A549 (cell line): ENCODE measurements around the gene MAT1A. TPM values are rescaled to one million over a fixed set of nuclear protein-coding genes. Genes with fewer than 3 reads are reported as not detected.

Source experiments
- ATAC-seq, 2 experiments: fragments of 200-7000 bp in 1 of 2; fragments of >200 bp in 1 of 2; cut with Nextera tagmentation in 1 of 2; cut with Tn5 transposase in 1 of 2; 3 replicates each; pipeline versions ENCODE4 v1.8.0 to v1.9.1; 2018 to 2020; ENCODE audit warnings: mild to moderate bottlenecking in 1 of 2, moderate library complexity in 1 of 2
- CTCF ChIA-PET: fragments of 300-600 bp; sonication (Branson Sonifier 250); formaldehyde crosslinking; extraction: SDS; loops from one replicate; lab custom pipeline; 2021; ENCODE audit warnings: antibody characterized with exemption, inconsistent platforms; lab: Yijun Ruan, JAX
- POLR2A ChIA-PET: fragments of 350-600 bp; formaldehyde crosslinking; extraction: SDS; loops from one replicate; lab custom pipeline; 2021; ENCODE audit warnings: antibody characterized with exemption, inconsistent platforms; lab: Yijun Ruan, JAX
- DNase-seq, 2 experiments: peaks; one replicate each; pipeline versions ENCODE4 v3.0.0 to v3.0.0-alpha.2; 2011 to 2016; ENCODE audit warnings: low read depth in 1 of 2, low spot score in 1 of 2
- FAIRE-seq: peaks from 2 replicates; lab custom pipeline; 2011; peaks lifted over from hg19 to GRCh38; lab: Jason Lieb, UNC
- H3K27ac ChIP-seq, 2 experiments: fragments of >200 bp; sonication (Bioruptor Twin); formaldehyde crosslinking; 3 replicates each; pipeline ENCODE4 v1.5.1; 2016 to 2017
- H3K4me1 ChIP-seq: fragments of >200 bp; sonication (Bioruptor Twin); formaldehyde crosslinking; 3 replicates; pipeline ENCODE4 v1.6.1; 2016
- H3K4me2 ChIP-seq: fragments of >200 bp; sonication (Bioruptor Twin); formaldehyde crosslinking; 3 replicates; pipeline ENCODE4 v1.6.1; 2016
- H3K4me3 ChIP-seq: fragments of >200 bp; sonication (Bioruptor Twin); formaldehyde crosslinking; 3 replicates; pipeline ENCODE4 v1.5.1; 2016
- H3K9me3 ChIP-seq: fragments of >200 bp; sonication (Bioruptor Twin); formaldehyde crosslinking; 3 replicates; pipeline ENCODE4 v1.6.1; 2016
- BHLHE40 ChIP-seq: IDR thresholded peaks from 2 replicates; pipeline ENCODE4 v1.6.1; 2012; ENCODE audit warnings: low read depth, low read length, inconsistent platforms
- CBX8 ChIP-seq: fragments of 200-600 bp; sonication (generic); IDR thresholded peaks from 2 replicates; pipeline ENCODE4 v1.6.1; 2016
- CEBPB ChIP-seq, 2 experiments: fragments of >200 bp in 1 of 2; sonication (Bioruptor Twin) in 1 of 2; formaldehyde crosslinking in 1 of 2; IDR thresholded peaks; 2 replicates each; pipeline ENCODE4 v1.6.1; 2012 to 2016
- CHD4 ChIP-seq: fragments of 200-600 bp; sonication (generic); IDR thresholded peaks from 2 replicates; pipeline ENCODE4 v1.6.1; 2016; ENCODE audit warnings: antibody characterized with exemption, mild to moderate bottlenecking, borderline replicate concordance
- CTCF ChIP-seq: fragments of >200 bp; sonication (Bioruptor Twin); formaldehyde crosslinking; IDR thresholded peaks from 3 replicates; pipeline ENCODE4 v1.5.1; 2016
- E2F6 ChIP-seq: IDR thresholded peaks from 2 replicates; pipeline ENCODE4 v1.6.1; 2012; ENCODE audit warnings: low read depth, borderline replicate concordance
- EHMT2 ChIP-seq: fragments of 200-600 bp; sonication (generic); IDR thresholded peaks from 2 replicates; pipeline ENCODE4 v1.6.1; 2016; ENCODE audit warnings: antibody characterized with exemption, low read depth, mild to moderate bottlenecking, moderate library complexity
- FOXS1 ChIP-seq: fragments of 250-450 bp; sonication (Bioruptor Pico); IDR thresholded peaks from 2 replicates; pipeline ENCODE4 v1.5.0; 2020; ENCODE audit warnings: mild to moderate bottlenecking, moderate library complexity
- HDAC2 ChIP-seq: fragments of 200-600 bp; sonication (generic); IDR thresholded peaks from 2 replicates; pipeline ENCODE4 v1.6.1; 2016
- HES2 ChIP-seq: fragments of >200 bp; sonication (Bioruptor Twin); formaldehyde crosslinking; IDR thresholded peaks from 2 replicates; pipeline ENCODE4 v1.6.1; 2016
- HEYL ChIP-seq: fragments of 250-450 bp; sonication (Bioruptor Pico); IDR thresholded peaks from 2 replicates; pipeline ENCODE4 v1.8.0; 2021; ENCODE audit warnings: mild to moderate bottlenecking, moderate library complexity
- HMGXB4 ChIP-seq: fragments of 250-450 bp; sonication (Bioruptor Pico); IDR thresholded peaks from 2 replicates; pipeline ENCODE4 v1.5.0; 2021; ENCODE audit warnings: mild to moderate bottlenecking, moderate library complexity, borderline replicate concordance
- HOXA7 ChIP-seq: fragments of 250-450 bp; sonication (Bioruptor Pico); IDR thresholded peaks from 2 replicates; pipeline ENCODE4 v1.5.0; 2020; ENCODE audit warnings: mild to moderate bottlenecking, moderate library complexity
- HOXB13 ChIP-seq: fragments of 250-450 bp; sonication (Bioruptor Pico); IDR thresholded peaks from 2 replicates; pipeline ENCODE4 v1.5.0; 2020; ENCODE audit warnings: low read depth, mild to moderate bottlenecking, moderate library complexity
- HOXB5 ChIP-seq: fragments of 250-450 bp; sonication (Bioruptor Pico); IDR thresholded peaks from 2 replicates; pipeline ENCODE4 v1.5.0; 2020; ENCODE audit warnings: mild to moderate bottlenecking, moderate library complexity
- JUN ChIP-seq, 2 experiments: fragments of >200 bp; sonication (Bioruptor Twin); formaldehyde crosslinking; IDR thresholded peaks; 2 replicates in 1 of 2; 3 replicates in 1 of 2; pipeline ENCODE4 v1.6.1; 2016 to 2017
- KDM1A ChIP-seq: fragments of 200-600 bp; sonication (generic); IDR thresholded peaks from 2 replicates; pipeline ENCODE4 v1.6.1; 2016; ENCODE audit warnings: low read depth, mild to moderate bottlenecking
- NFE2L2 ChIP-seq: fragments of 150-350 bp; conservative IDR thresholded peaks from 2 replicates; pipeline ENCODE4 v1.6.1; 2014; ENCODE audit warnings: low read length
- NR3C1 ChIP-seq: fragments of >200 bp; sonication (Bioruptor Twin); formaldehyde crosslinking; IDR thresholded peaks from 3 replicates; pipeline ENCODE4 v1.6.1; 2017
- POLR2A ChIP-seq: IDR thresholded peaks from 2 replicates; pipeline ENCODE4 v1.6.1; 2012; ENCODE audit warnings: mild to moderate bottlenecking, low read length
- POLR2AphosphoS2 ChIP-seq: conservative IDR thresholded peaks from 2 replicates; pipeline ENCODE4 v1.6.1; 2012; ENCODE audit warnings: low read length, improper control_type of control experiment, inconsistent platforms
- RAD21 ChIP-seq, 2 experiments: fragments of >200 bp in 1 of 2; sonication (Bioruptor Twin) in 1 of 2; formaldehyde crosslinking in 1 of 2; IDR thresholded peaks in 1 of 2; conservative IDR thresholded peaks in 1 of 2; 2 replicates in 1 of 2; 3 replicates in 1 of 2; pipeline ENCODE4 v1.6.1; 2012 to 2018; ENCODE audit warnings: inconsistent platforms in 1 of 2
- RCOR1 ChIP-seq: fragments of 150-350 bp; IDR thresholded peaks from 2 replicates; pipeline ENCODE4 v1.6.1; 2014; ENCODE audit warnings: antibody characterized with exemption, low read length, low read depth
- USF2 ChIP-seq: fragments of 450-650 bp; IDR thresholded peaks from 2 replicates; pipeline ENCODE4 v1.6.1; 2014; ENCODE audit warnings: antibody characterized with exemption
- ZNF302 ChIP-seq: fragments of 250-450 bp; sonication (Bioruptor Pico); IDR thresholded peaks from 2 replicates; pipeline ENCODE4 v1.9.0; 2021; ENCODE audit warnings: inconsistent platforms, mild to moderate bottlenecking, moderate library complexity
- WGBS: methylation state at CpG from one replicate; pipeline ENCODE4 v1.1.6; 2017; ENCODE audit errors: missing lambda C conversion rate; 5-methylcytosine and 5-hydroxymethylcytosine counted together
- polyA plus RNA-seq, 4 experiments: library from polyadenylated mRNA; depleted of rRNA in 3 of 4; stranded (reverse); fragments of >200 nt; fragmentation: RNase III in 1 of 4; extraction: RNeasy Plus Mini Kit Qiagen cat#74134 plus additional on column Dnase treatment in 1 of 4; gene quantifications; 2 replicates in 3 of 4; 3 replicates in 1 of 4; pipeline ENCODE4 v1.2.3, GENCODE V29; 2011 to 2017

MAT1A gene
- polyA plus RNA-seq, 2 of the 4 experiments (the other 2 are of a cell fraction) = 0.03 to 0.13 TPM

GRCh38 chr10:80281784-80282765 is 7.4 kb downstream of the MAT1A start:
- no peaks in the 10 kb centered on the region for H3K9me3 ChIP-seq
- 51% methylated on average over 9 of the region's 9 CpGs for WGBS
- no peaks in the 10 kb centered on the region; the same call in 2 of the 3 replicates for H3K4me1 ChIP-seq
- H3K27ac ChIP-seq = no peak overlapping the region
- POLR2A ChIA-PET = no interaction called here
- ATAC-seq = no peak
- no peak overlapping the region for H3K4me2 ChIP-seq
- no peak for FAIRE-seq
- no peak overlapping the region for H3K4me3 ChIP-seq
- no peak for DNase-seq
- TF ChIP-seq CEBPB (IDR thresholded peaks at IDR 0.05) (no peak), NFE2L2 (no peak), NR3C1 (no peak), E2F6 (no peak), HOXB13 (CRISPR knock-in tag) (no peak), KDM1A (no peak), RCOR1 (no peak), HOXB5 (CRISPR knock-in tag) (no peak), POLR2AphosphoS2 (no peak), RAD21 (conservative IDR thresholded peaks at IDR 0.05 in 1 of 2, IDR thresholded peaks at IDR 0.05 in 1 of 2) (no peak), JUN (IDR thresholded peaks at IDR 0.05) (no peak), HDAC2 (no peak), CHD4 (no peak), POLR2A (no peak), ZNF302 (CRISPR knock-in tag) (no peak), CBX8 (no peak), BHLHE40 (no peak)
- CTCF ChIA-PET = interaction anchor here (0.9 to 1.4 kb wide), 3 partner anchors 9 to 21 kb away, joined by 3 to 5 read pairs (median 4); no protein-coding TSS in a partner anchor

GRCh38 chr10:80281292-80281691 is 8.2 kb downstream of the MAT1A start:
- WGBS = 84% methylated on average over 6 of the region's 6 CpGs
- FAIRE-seq (no peak), ATAC-seq (no peak; a peak in 1 of 6 replicates), DNase-seq (no peak)
- TF ChIP-seq HOXB13 (CRISPR knock-in tag) (no peak), HMGXB4 (no peak), ZNF302 (CRISPR knock-in tag) (no peak), E2F6 (no peak), HOXA7 (CRISPR knock-in tag) (no peak), JUN (IDR thresholded peaks at IDR 0.05) (no peak), POLR2AphosphoS2 (no peak), USF2 (no peak), CTCF (no peak), RAD21 (conservative IDR thresholded peaks at IDR 0.05 in 1 of 2, IDR thresholded peaks at IDR 0.05 in 1 of 2) (no peak), HOXB5 (CRISPR knock-in tag) (no peak), HEYL (no peak), CBX8 (no peak), BHLHE40 (no peak), HES2 (no peak), FOXS1 (CRISPR knock-in tag) (no peak), EHMT2 (no peak)
- Histone ChIP-seq H3K4me2 (no peak overlapping the region), H3K4me1 (no peaks in the 10 kb centered on the region; the same call in 2 of the 3 replicates), H3K27ac (no peak overlapping the region), H3K4me3 (no peak overlapping the region), H3K9me3 (no peaks in the 10 kb centered on the region)
- ChIA-PET CTCF (interaction anchor here (0.9 to 1.4 kb wide), 3 partner anchors 8 to 20 kb away, joined by 3 to 5 read pairs (median 4); no protein-coding TSS in a partner anchor), POLR2A (no interaction called here)
